Measurements from ENCODE around the gene EVC. TPM values are rescaled to one million over a fixed set of nuclear protein-coding genes. Genes with fewer than 3 reads are reported as not detected.

Gene EVC
- total RNA-seq, 4 donors from 2014 or later = 23.0 to 54.1 (median 30.0) TPM

GRCh38 chr4:5710065-5710960, 688 bp upstream of the EVC start:
- H3K4me1 ChIP-seq = peaks cover 62% of the 10 kb centered on the region
- no peaks in the 10 kb centered on the region for H3K36me3 ChIP-seq
- no peak for DNase-seq (ENCODE audit: low spot score in 2 of 2)
- WGBS = 10% methylated on average over 13 of the region's 13 CpGs
- no peaks in the 10 kb centered on the region for H3K27me3 ChIP-seq
- no peaks in the 10 kb centered on the region for H3K9me3 ChIP-seq
- H3K4me3 ChIP-seq = peak overlapping the region; percentile 62
- no peak for TF ChIP-seq CTCF (IDR thresholded peaks at IDR 0.05)
- TF ChIP-seq POLR2A (IDR thresholded peaks at IDR 0.05) = no peak
- peak overlapping the region; percentile 66 for H3K27ac ChIP-seq

- H3K4me1 ChIP-seq = peaks cover 57% of the 10 kb centered on the region
- H3K4me3 ChIP-seq = peak overlapping the region; percentile 62
- H3K36me3 ChIP-seq = no peaks in the 10 kb centered on the region
- WGBS = 31% methylated on average over 15 of the region's 52 CpGs
- TF ChIP-seq EP300 (IDR thresholded peaks at IDR 0.05) (no peak), CTCF (IDR thresholded peaks at IDR 0.05) (no peak), POLR2A (IDR thresholded peaks at IDR 0.05) (no peak), POLR2AphosphoS5 (IDR thresholded peaks at IDR 0.05) (no peak)
- H3K27ac ChIP-seq = peak overlapping the region; percentile 63
- no peaks in the 10 kb centered on the region for H3K9me3 ChIP-seq
- H3K27me3 ChIP-seq = no peaks in the 10 kb centered on the region
- no peak for DNase-seq (ENCODE audit: low spot score in 2 of 2)
These were observed 631 bp downstream of the EVC start for GRCh38 chr4:5711479-5712184.

- Histone ChIP-seq H3K9me3 (no peaks in the 10 kb centered on the region), H3K27me3 (no peaks in the 10 kb centered on the region), H3K36me3 (no peaks in the 10 kb centered on the region), H3K27ac (no peak overlapping the region), H3K4me3 (peak overlapping the region; percentile 62), H3K4me1 (peaks cover 48% of the 10 kb centered on the region)
- WGBS = 87% methylated on average over 7 of the region's 7 CpGs
- no peak for TF ChIP-seq POLR2A (IDR thresholded peaks at IDR 0.05)
- no peak for TF ChIP-seq EP300 (IDR thresholded peaks at IDR 0.05)
- TF ChIP-seq CTCF (IDR thresholded peaks at IDR 0.05) = no peak
- no peak for TF ChIP-seq POLR2AphosphoS5 (IDR thresholded peaks at IDR 0.05)
- DNase-seq (ENCODE audit: low spot score in 2 of 2) = no peak
These were observed 1.5 kb downstream of the EVC start for GRCh38 chr4:5712517-5712916.

DNA sequence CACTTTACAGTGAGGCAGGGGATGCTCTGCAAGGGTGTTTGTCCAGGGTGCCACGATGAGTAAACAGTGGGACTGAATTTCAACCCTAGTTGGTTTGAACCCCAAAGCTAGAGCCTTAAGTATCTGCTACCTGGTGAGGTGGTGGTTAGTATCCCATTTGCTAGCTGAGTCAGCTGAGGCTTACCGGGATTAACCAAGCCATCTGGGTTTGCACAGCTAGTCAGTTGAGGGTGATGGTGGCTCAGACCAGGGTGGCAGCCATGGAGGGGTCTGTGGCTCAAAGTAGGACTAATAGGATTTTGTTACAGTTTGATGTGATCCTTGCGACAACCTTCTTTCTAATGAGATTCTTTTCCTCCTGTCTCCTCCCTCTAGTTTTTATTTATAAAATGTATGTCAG, 1.9 kb downstream of the EVC start:
- Histone ChIP-seq H3K36me3 (no peaks in the 10 kb centered on the region), H3K27ac (no peak overlapping the region), H3K4me1 (peaks cover 44% of the 10 kb centered on the region), H3K4me3 (no peak overlapping the region), H3K9me3 (no peaks in the 10 kb centered on the region), H3K27me3 (no peaks in the 10 kb centered on the region)
- DNase-seq (ENCODE audit: low spot score in 2 of 2) = no peak
- 76% methylated on average over 3 of the region's 3 CpGs for WGBS
- TF ChIP-seq POLR2AphosphoS5 (IDR thresholded peaks at IDR 0.05) = no peak
- no peak for TF ChIP-seq CTCF (IDR thresholded peaks at IDR 0.05)
- no peak for TF ChIP-seq EP300 (IDR thresholded peaks at IDR 0.05)
- no peak for TF ChIP-seq POLR2A (IDR thresholded peaks at IDR 0.05)

DNA sequence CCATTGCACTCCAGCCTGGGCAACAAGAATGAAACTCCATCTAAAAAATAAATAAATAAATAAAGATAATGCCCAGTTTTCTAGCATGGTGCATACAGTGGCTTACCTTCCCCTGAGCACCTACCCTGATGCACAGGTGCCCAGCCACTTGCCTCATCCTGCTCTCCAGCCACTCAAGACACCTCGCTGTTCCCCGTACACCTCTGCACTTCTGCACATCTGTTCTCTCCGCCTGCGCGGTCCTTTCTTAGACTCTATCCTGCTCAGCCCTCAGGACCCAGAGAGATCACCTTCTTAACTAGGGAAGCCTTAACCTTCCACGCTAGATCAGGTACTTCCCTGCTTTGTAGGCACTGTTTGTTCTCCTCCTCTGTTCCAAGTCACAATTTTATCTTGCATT, 2.9 kb downstream of the EVC start:
- no peak for TF ChIP-seq POLR2AphosphoS5 (IDR thresholded peaks at IDR 0.05)
- no peak for TF ChIP-seq POLR2A (IDR thresholded peaks at IDR 0.05)
- TF ChIP-seq EP300 (IDR thresholded peaks at IDR 0.05) = no peak
- TF ChIP-seq CTCF (IDR thresholded peaks at IDR 0.05) = no peak
- DNase-seq (ENCODE audit: low spot score in 2 of 2) = no peak
- Histone ChIP-seq H3K27me3 (no peaks in the 10 kb centered on the region), H3K9me3 (no peaks in the 10 kb centered on the region), H3K27ac (no peak overlapping the region), H3K4me3 (no peak overlapping the region), H3K4me1 (peaks cover 35% of the 10 kb centered on the region), H3K36me3 (no peaks in the 10 kb centered on the region)
- 78% methylated on average over 6 of the region's 6 CpGs for WGBS

Data from suprapubic skin (tissue), 4 donors.